AG04449 (cell line): ENCODE measurements around the gene HMX3.

Source experiments
- CTCF ChIA-PET: fragments of 350-600 bp; formaldehyde crosslinking; extraction: SDS; loops from one replicate; lab custom pipeline; 2021; ENCODE audit warnings: antibody characterized with exemption; lab: Yijun Ruan, JAX
- POLR2A ChIA-PET: fragments of 400-600, 350-600 bp; formaldehyde crosslinking; extraction: SDS; loops from one replicate; lab custom pipeline; 2020; ENCODE audit warnings: antibody characterized with exemption, inconsistent platforms; lab: Yijun Ruan, JAX
- DNase-seq: peaks from one replicate; pipeline ENCODE4 v3.0.0-alpha.2; 2010; ENCODE audit warnings: low read depth, low spot score
- H3K4me3 ChIP-seq: 2 replicates; pipeline ENCODE4 v1.5.1; 2011; ENCODE audit warnings: low read depth, mild to moderate bottlenecking, control low read depth, low read length
- CTCF ChIP-seq: IDR thresholded peaks from one replicate; pipeline ENCODE4 v1.5.1; 2011; ENCODE audit warnings: mild to moderate bottlenecking, moderate library complexity, low read length, control low read depth, inconsistent platforms; ENCODE audit not compliant: insufficient read depth; ENCODE audit errors: missing control alignments

The HMX3 gene

GRCh38 chr10:123149162-123149567 is 13.4 kb downstream of the HMX3 start:
- DNase-seq: no peak
- H3K4me3 ChIP-seq: no peak overlapping the region
- ChIA-PET CTCF (interaction anchor here (2.0 to 4.6 kb wide), 2 partner anchors 10 to 16 kb away, joined by 8 to 27 read pairs; no protein-coding TSS in a partner anchor), POLR2A (no interaction called here)
- no peak for TF ChIP-seq CTCF

- ChIA-PET CTCF (interaction anchor here (0.7 to 4.6 kb wide), 3 partner anchors 11 to 279 kb away, joined by 3 to 27 read pairs (median 8); no protein-coding TSS in a partner anchor), POLR2A (no interaction called here)
- TF ChIP-seq CTCF: no peak
- DNase-seq: no peak
- H3K4me3 ChIP-seq: peak overlapping the region; percentile 45
These were observed 13.9 kb downstream of the HMX3 start for GRCh38 chr10:123149568-123150270.

GRCh38 chr10:123150271-123150985 is 14.7 kb downstream of the HMX3 start:
- ChIA-PET CTCF (interaction anchor here (0.7 to 4.6 kb wide), 3 partner anchors 11 to 279 kb away, joined by 3 to 27 read pairs (median 8); no protein-coding TSS in a partner anchor), POLR2A (no interaction called here)
- TF ChIP-seq CTCF: no peak
- DNase-seq: no peak
- H3K4me3 ChIP-seq: no peak overlapping the region

- TF ChIP-seq CTCF: no peak
- no peak overlapping the region for H3K4me3 ChIP-seq
- POLR2A ChIA-PET: no interaction called here
- no peak for DNase-seq
- CTCF ChIA-PET: interaction anchor here (4.6 kb wide), 1 partner anchor 18 kb away, joined by 27 read pairs; no protein-coding TSS in a partner anchor
These were observed 15.4 kb downstream of the HMX3 start for GRCh38 chr10:123150986-123151736.

GRCh38 chr10:123151737-123152135 is 16.0 kb downstream of the HMX3 start:
- DNase-seq: no peak
- ChIA-PET POLR2A (no interaction called here), CTCF (interaction anchor here (1.6 to 4.6 kb wide), 2 partner anchors 15 to 19 kb away, joined by 3 to 27 read pairs; no protein-coding TSS in a partner anchor)
- no peak overlapping the region for H3K4me3 ChIP-seq
- TF ChIP-seq CTCF: no peak
